HS-27A (cell line): Measurements from ENCODE around the gene AATK.

ENCODE experiments used
- DNase-seq: peaks from one replicate; pipeline ENCODE4 v3.0.0-alpha.2; 2012; ENCODE audit warnings: low read depth, missing footprints

AATK gene

GRCh38 chr17:81195941-81196495 lies 30.0 kb upstream of the AATK start:
- DNase-seq = no peak

GRCh38 chr17:81194941-81195901 lies 29.2 kb upstream of the AATK start:
- no peak for DNase-seq

- no peak for DNase-seq
Observed at GRCh38 chr17:81194225-81194760, 28.3 kb upstream of the AATK start.

- no peak for DNase-seq
Observed at GRCh38 chr17:81193470-81194224, 27.6 kb upstream of the AATK start.

GRCh38 chr17:81193051-81193410 lies 27.0 kb upstream of the AATK start:
- no peak for DNase-seq

- no peak for DNase-seq
Observed at GRCh38 chr17:81192386-81193050, 26.5 kb upstream of the AATK start.

GRCh38 chr17:81191646-81192045 lies 25.6 kb upstream of the AATK start:
- DNase-seq = no peak

- DNase-seq = no peak
Observed at GRCh38 chr17:81191116-81191515, 25.1 kb upstream of the AATK start.

- DNase-seq = no peak
Observed at GRCh38 chr17:81190591-81190990, 24.6 kb upstream of the AATK start.

- no peak for DNase-seq
Observed at GRCh38 chr17:81189670-81190530, 23.9 kb upstream of the AATK start.

- DNase-seq = no peak
Observed at GRCh38 chr17:81189016-81189415, 23.0 kb upstream of the AATK start.

- no peak for DNase-seq
Observed at GRCh38 chr17:81188491-81188840, 22.4 kb upstream of the AATK start.

GRCh38 chr17:81187586-81188490 lies 21.8 kb upstream of the AATK start:
- DNase-seq = no peak

GRCh38 chr17:81187120-81187519 lies 21.1 kb upstream of the AATK start:
- no peak for DNase-seq

GRCh38 chr17:81186203-81186602 lies 20.2 kb upstream of the AATK start:
- DNase-seq = no peak

- DNase-seq = no peak
Observed at GRCh38 chr17:81184555-81184954, 18.5 kb upstream of the AATK start.

- no peak for DNase-seq
Observed at GRCh38 chr17:81183807-81184206, 17.8 kb upstream of the AATK start.

- no peak for DNase-seq
Observed at GRCh38 chr17:81183316-81183715, 17.3 kb upstream of the AATK start.

- no peak for DNase-seq
Observed at GRCh38 chr17:81182596-81182995, 16.6 kb upstream of the AATK start.

- no peak for DNase-seq
Observed at GRCh38 chr17:81181811-81182185, 15.8 kb upstream of the AATK start.
